HepG2 (cell line): ENCODE data around the gene COMMD7. TPM values are rescaled to one million over a fixed set of nuclear protein-coding genes. Genes with fewer than 3 reads are reported as not detected.
"Not testable (repeated sequence)": the region's sequence is repeated elsewhere in the genome, so short reads cannot be mapped to it uniquely, and the experiment has no call there.

ENCODE experiments used
- ATF1 ChIP-seq: IDR thresholded peaks from 2 replicates; pipeline ENCODE4 v1.6.1; 2016; ENCODE audit warnings: mild to moderate bottlenecking, control low read depth
- BRD4 ChIP-seq: sonication (generic); formaldehyde crosslinking; IDR thresholded peaks from 2 replicates; pipeline ENCODE4 v1.4.0; 2020; ENCODE audit warnings: missing genetic modification reagents
- EHMT2 ChIP-seq: fragments of 200-600 bp; sonication (generic); IDR thresholded peaks from 2 replicates; pipeline ENCODE4 v1.7.0; 2017; ENCODE audit warnings: antibody characterized with exemption, low read depth, low read length, borderline replicate concordance
- HIC2 ChIP-seq: sonication (generic); formaldehyde crosslinking; IDR thresholded peaks from 2 replicates; pipeline ENCODE4 v1.9.0; 2022; ENCODE audit warnings: low read depth, missing genetic modification reagents
- HNF4G ChIP-seq, 2 experiments: sonication (generic) in 1 of 2; formaldehyde crosslinking in 1 of 2; IDR thresholded peaks; 2 replicates each; pipeline versions ENCODE4 v1.4.0 to v1.6.1; 2011 to 2020; ENCODE audit warnings: borderline replicate concordance in 2 of 2, low read depth in 2 of 2, mild to moderate bottlenecking in 2 of 2, low read length in 1 of 2, missing genetic modification reagents in 1 of 2, moderate library complexity in 1 of 2
- KDM2A ChIP-seq: sonication (generic); formaldehyde crosslinking; IDR thresholded peaks from 2 replicates; pipeline ENCODE4 v1.4.0; 2020; ENCODE audit warnings: low read depth, missing genetic modification reagents, borderline replicate concordance
- MAF1 ChIP-seq: sonication (generic); formaldehyde crosslinking; IDR thresholded peaks from 2 replicates; pipeline ENCODE4 v1.5.0; 2020; ENCODE audit warnings: missing genetic modification reagents, borderline replicate concordance
- MLX ChIP-seq: IDR thresholded peaks from 2 replicates; pipeline ENCODE4 v1.6.1; 2016
- NR2C2 ChIP-seq: sonication (generic); formaldehyde crosslinking; IDR thresholded peaks from 2 replicates; pipeline ENCODE4 v1.4.0; 2020; ENCODE audit warnings: missing genetic modification reagents, mild to moderate bottlenecking, moderate library complexity, borderline replicate concordance
- NR2F1 ChIP-seq, 2 experiments: fragments of 450-650 bp in 1 of 2; formaldehyde crosslinking in 1 of 2; IDR thresholded peaks; 2 replicates each; pipeline versions ENCODE4 v1.5.0 to v1.6.1; 2016 to 2020; ENCODE audit warnings: mild to moderate bottlenecking in 1 of 2, missing compliant biosample characterization in 1 of 2, missing genetic modification reagents in 1 of 2, moderate library complexity in 1 of 2
- RFXAP ChIP-seq: sonication (generic); formaldehyde crosslinking; IDR thresholded peaks from 2 replicates; pipeline ENCODE4 v1.4.0; 2020; ENCODE audit warnings: missing genetic modification reagents, borderline replicate concordance
- THAP9 ChIP-seq: sonication (generic); formaldehyde crosslinking; IDR thresholded peaks from 2 replicates; pipeline ENCODE4; 2020; ENCODE audit warnings: missing genetic modification reagents, mild to moderate bottlenecking, borderline replicate concordance
- WIZ ChIP-seq: sonication (generic); formaldehyde crosslinking; IDR thresholded peaks from 2 replicates; pipeline ENCODE4 v1.5.1; 2020; ENCODE audit warnings: mild to moderate bottlenecking, missing genetic modification reagents
- ZBTB42 ChIP-seq: sonication (generic); formaldehyde crosslinking; IDR thresholded peaks from 2 replicates; pipeline ENCODE4 v1.5.0; 2020; ENCODE audit warnings: mild to moderate bottlenecking, missing genetic modification reagents
- ZFX ChIP-seq: sonication (generic); formaldehyde crosslinking; IDR thresholded peaks from 2 replicates; pipeline ENCODE4 v1.4.0; 2020; ENCODE audit warnings: mild to moderate bottlenecking, low read depth, missing genetic modification reagents, moderate library complexity
- ZNF136 ChIP-seq: sonication (generic); formaldehyde crosslinking; IDR thresholded peaks from 2 replicates; pipeline ENCODE4 v1.8.1; 2022; ENCODE audit warnings: low read depth, mild to moderate bottlenecking, moderate library complexity, missing genetic modification reagents
- ZNF317 ChIP-seq: sonication (generic); formaldehyde crosslinking; IDR thresholded peaks from 2 replicates; pipeline ENCODE4 v1.5.0; 2020; ENCODE audit warnings: mild to moderate bottlenecking, missing genetic modification reagents
- ZNF33B ChIP-seq: sonication (generic); formaldehyde crosslinking; IDR thresholded peaks from 2 replicates; pipeline ENCODE4 v1.5.1; 2020; ENCODE audit warnings: mild to moderate bottlenecking, missing genetic modification reagents
- ZNF362 ChIP-seq: sonication (generic); formaldehyde crosslinking; IDR thresholded peaks from 2 replicates; pipeline ENCODE4 v1.4.0; 2020; ENCODE audit warnings: missing genetic modification reagents, mild to moderate bottlenecking, borderline replicate concordance
- ZNF576 ChIP-seq: sonication (generic); formaldehyde crosslinking; IDR thresholded peaks from 2 replicates; pipeline ENCODE4 v1.4.0; 2020; ENCODE audit warnings: mild to moderate bottlenecking, missing genetic modification reagents
- ZNF629 ChIP-seq: sonication (generic); formaldehyde crosslinking; conservative IDR thresholded peaks from 2 replicates; pipeline ENCODE4 v1.5.0; 2020; ENCODE audit warnings: missing genetic modification reagents
- polyA plus RNA-seq, 8 experiments: library from polyadenylated mRNA; depleted of rRNA in 3 of 8; stranded (reverse) in 7 of 8; unstranded in 1 of 8; fragments of >200 nt; fragmentation: Illumina TruSeq in 4 of 8; extraction: Trizol in 4 of 8; gene quantifications; 2 replicates each; pipeline versions ENCODE4 v1.2.1 to v1.2.3, GENCODE V29; 2011 to 2016; ENCODE audit warnings: low read depth in 4 of 8, missing spikeins in 1 of 8, mixed read lengths in 1 of 8; ENCODE audit not compliant: insufficient read depth in 1 of 8
- total RNA-seq, 5 experiments: library from RNA; depleted of rRNA; stranded (reverse); fragments of >200 nt; fragmentation: Illumina TruSeq; extraction: Trizol; gene quantifications; 2 replicates each; pipeline ENCODE4 v1.2.3, GENCODE V29; 2016; ENCODE audit warnings: low read depth in 1 of 5

The COMMD7 gene
- total and polyA plus RNA-seq, 2 of the 13 experiments (the other 11 are each of a cell fraction or from before 2014, with no cell fraction given): 42.1 to 53.3 TPM

- TF ChIP-seq ZNF576 (CRISPR knock-in tag) (0 out of 2 replicates have a peak, but pooled peaks have one; percentile 38), HIC2 (CRISPR knock-in tag) (0 out of 2 replicates have a peak, but pooled peaks have one; percentile 40), EHMT2 (peak; percentile 58; the same call in 1 of the 2 replicates), ZNF629 (CRISPR knock-in tag) (peak; percentile 76), NR2C2 (CRISPR knock-in tag) (peak; percentile 24; the same call in 1 of the 2 replicates), ZNF136 (CRISPR knock-in tag) (peak; percentile 25; the same call in 1 of the 2 replicates), HNF4G (IDR thresholded peaks at IDR 0.05; ENCODE audit: borderline replicate concordance, low read depth, low read length) (peak; percentile 75), MLX (CRISPR knock-in tag) (peak; percentile 64), ZNF317 (peak; percentile 65), KDM2A (CRISPR knock-in tag) (0 out of 2 replicates have a peak, but pooled peaks have one; percentile 19), ATF1 (CRISPR knock-in tag) (0 out of 2 replicates have a peak, but pooled peaks have one; percentile 28), ZFX (CRISPR knock-in tag) (0 out of 2 replicates have a peak, but pooled peaks have one; percentile 12), RFXAP (CRISPR knock-in tag) (peak; percentile 53; the same call in 1 of the 2 replicates), NR2F1 (CRISPR knock-in tag; IDR thresholded peaks at IDR 0.05) (peak in 1 of 2 experiments; percentile 54; a peak in 2 of 4 replicates), BRD4 (CRISPR knock-in tag) (0 out of 2 replicates have a peak, but pooled peaks have one; percentile 42), ZNF362 (CRISPR knock-in tag) (peak; percentile 62), ZNF33B (CRISPR knock-in tag) (peak; percentile 57; the same call in 1 of the 2 replicates), WIZ (peak; percentile 28; the same call in 1 of the 2 replicates), ZBTB42 (CRISPR knock-in tag) (0 out of 2 replicates have a peak, but pooled peaks have one; percentile 65), THAP9 (CRISPR knock-in tag) (peak; percentile 50; the same call in 1 of the 2 replicates), MAF1 (CRISPR knock-in tag) (0 out of 2 replicates have a peak, but pooled peaks have one; percentile 58)
- not testable (repeated sequence) for TF ChIP-seq HNF4G (CRISPR knock-in tag; IDR thresholded peaks at IDR 0.05; ENCODE audit: borderline replicate concordance, low read depth)
Measured at GRCh38 chr20:32709029-32709631, 34.1 kb downstream of the COMMD7 start (continued).
